ENCODE data around the gene PRAMEF13.
"Not testable (repeated sequence)": the region's sequence is repeated elsewhere in the genome, so short reads cannot be mapped to it uniquely, and the experiment has no call there.

PRAMEF13 gene

DNA sequence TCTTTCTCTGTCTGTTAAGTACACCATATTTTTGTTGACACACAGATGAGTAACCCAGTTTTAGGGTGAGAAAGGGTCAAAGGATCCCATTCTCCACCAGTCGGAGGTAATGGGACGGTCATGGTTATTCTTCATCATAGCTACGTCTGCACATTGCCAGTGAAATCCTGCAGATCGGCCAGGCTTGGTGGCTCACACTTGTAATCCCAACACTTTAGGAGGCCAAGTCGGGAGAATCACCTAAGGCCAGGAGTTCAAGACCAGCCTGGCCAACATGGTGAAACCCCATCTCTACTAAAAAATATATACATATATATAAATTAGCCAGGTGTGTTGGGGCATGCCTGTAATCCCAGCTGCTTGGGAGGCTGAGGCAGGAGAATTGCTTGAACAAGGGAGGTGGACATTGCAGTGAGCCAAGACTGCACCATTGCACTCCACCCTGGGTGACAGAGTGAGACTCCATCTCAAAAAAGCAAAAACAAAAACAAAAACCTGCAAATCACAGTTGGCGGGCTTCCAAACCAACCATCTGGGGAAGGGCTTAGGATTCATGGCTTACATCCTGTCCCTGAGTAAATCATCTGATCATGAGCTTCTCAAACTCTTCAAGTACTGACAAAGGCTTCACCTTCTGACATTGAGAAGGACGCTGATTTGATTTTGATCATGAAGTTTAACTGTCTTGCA is 30.0 kb upstream of the PRAMEF13 start:
- H3K79me2 ChIP-seq (ENCODE audit: low read length); H3K27me3 ChIP-seq (ENCODE audit: low read depth, low read length); H4K20me1 ChIP-seq (ENCODE audit: insufficient read depth, low read length): not testable (repeated sequence)

DNA sequence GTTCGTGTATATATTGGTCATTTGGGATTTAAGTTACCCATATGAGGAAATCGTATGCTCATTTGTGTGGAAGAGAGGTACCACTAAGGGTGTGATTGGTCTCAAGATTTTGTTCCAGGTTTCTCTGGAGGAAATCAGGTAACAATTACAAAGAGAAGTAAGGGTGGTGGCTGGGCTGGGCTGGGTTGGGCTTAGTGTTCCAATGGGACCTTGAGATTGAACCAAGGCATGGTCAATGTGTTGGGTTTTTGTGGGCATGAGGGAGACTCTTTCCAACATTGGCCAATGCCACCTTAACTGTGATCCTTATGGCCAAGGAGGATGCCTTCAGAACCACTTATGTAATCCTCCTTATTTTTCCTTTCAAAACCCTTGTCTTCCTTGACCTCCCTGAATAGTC is 29.4 kb upstream of the PRAMEF13 start:
- not testable (repeated sequence) for H3K4me3 ChIP-seq (ENCODE audit: low read length); H3K9me3 ChIP-seq (ENCODE audit: insufficient read depth, low read length); H3K36me3 ChIP-seq (replicated peaks; ENCODE audit: low read depth, low read length); H2AFZ ChIP-seq (ENCODE audit: low read depth, low read length); H3K27me3 ChIP-seq (ENCODE audit: low read depth, low read length); H4K20me1 ChIP-seq (ENCODE audit: insufficient read depth, low read length); H3K79me2 ChIP-seq (ENCODE audit: low read length); H3K9ac ChIP-seq (ENCODE audit: low read length); H3K27ac ChIP-seq (ENCODE audit: low read length); H3K4me1 ChIP-seq (ENCODE audit: low read length); H3K4me2 ChIP-seq (ENCODE audit: low read length)

More for the DNA sequence above, 30.0 kb upstream of the PRAMEF13 start:
- H3K4me2 ChIP-seq (ENCODE audit: low read length); H3K9me3 ChIP-seq (ENCODE audit: insufficient read depth, low read length); H3K4me1 ChIP-seq (ENCODE audit: low read length); H3K27ac ChIP-seq (ENCODE audit: low read length); H2AFZ ChIP-seq (ENCODE audit: low read depth, low read length); H3K9ac ChIP-seq (ENCODE audit: low read length); H3K4me3 ChIP-seq (ENCODE audit: low read length); H3K36me3 ChIP-seq (replicated peaks; ENCODE audit: low read depth, low read length): not testable (repeated sequence)

DNA sequence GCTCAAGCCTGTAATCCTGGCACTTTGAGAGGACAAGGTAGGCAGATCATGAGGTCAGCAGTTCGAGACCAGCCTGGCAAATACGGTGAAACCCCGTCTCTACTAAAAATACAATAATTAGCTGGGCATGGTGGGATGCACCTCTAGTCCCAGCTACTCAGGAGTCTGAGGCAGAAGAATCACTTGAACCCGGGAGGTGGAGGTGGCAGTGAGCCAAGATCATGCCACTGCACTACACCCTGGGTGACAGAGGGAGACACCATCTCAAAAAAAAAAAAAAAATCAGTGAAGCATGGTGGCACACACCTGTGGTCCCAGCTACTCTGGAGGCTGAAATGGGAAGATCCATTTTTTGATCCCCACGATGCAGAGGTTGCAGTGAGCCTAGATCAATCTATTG is 28.9 kb upstream of the PRAMEF13 start:
- H3K4me2 ChIP-seq (ENCODE audit: low read length); H2AFZ ChIP-seq (ENCODE audit: low read depth, low read length); H3K27ac ChIP-seq (ENCODE audit: low read length); H3K4me1 ChIP-seq (ENCODE audit: low read length); H4K20me1 ChIP-seq (ENCODE audit: insufficient read depth, low read length); H3K36me3 ChIP-seq (replicated peaks; ENCODE audit: low read depth, low read length); H3K9ac ChIP-seq (ENCODE audit: low read length); H3K27me3 ChIP-seq (ENCODE audit: low read depth, low read length); H3K9me3 ChIP-seq (ENCODE audit: insufficient read depth, low read length); H3K4me3 ChIP-seq (ENCODE audit: low read length); H3K79me2 ChIP-seq (ENCODE audit: low read length): not testable (repeated sequence)

DNA sequence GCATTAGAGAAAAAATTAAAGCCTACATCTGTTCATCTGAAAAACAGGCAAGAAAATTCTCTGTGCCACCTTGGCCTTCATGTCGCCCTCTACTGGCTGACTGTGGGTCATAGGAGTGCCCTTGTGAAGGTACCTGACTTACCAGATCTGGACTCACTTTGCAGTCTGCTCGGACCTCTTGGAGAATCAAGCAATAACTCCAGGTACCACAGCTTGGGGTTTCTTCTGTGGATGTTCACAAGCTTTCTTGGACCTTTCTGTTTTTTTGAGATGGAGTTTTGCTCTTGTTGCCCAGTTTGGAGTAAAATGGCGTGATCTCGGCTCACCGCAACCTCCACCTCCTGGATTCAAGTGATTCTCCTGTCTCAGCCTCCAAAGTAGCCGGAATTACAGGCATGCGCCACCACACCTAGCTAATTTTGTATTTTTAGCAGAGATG is 27.2 kb upstream of the PRAMEF13 start:
- no peak for TF ChIP-seq EZH2phosphoT487 (IDR thresholded peaks at IDR 0.05; ENCODE audit: low read depth)
- TF ChIP-seq, protein P1, sequence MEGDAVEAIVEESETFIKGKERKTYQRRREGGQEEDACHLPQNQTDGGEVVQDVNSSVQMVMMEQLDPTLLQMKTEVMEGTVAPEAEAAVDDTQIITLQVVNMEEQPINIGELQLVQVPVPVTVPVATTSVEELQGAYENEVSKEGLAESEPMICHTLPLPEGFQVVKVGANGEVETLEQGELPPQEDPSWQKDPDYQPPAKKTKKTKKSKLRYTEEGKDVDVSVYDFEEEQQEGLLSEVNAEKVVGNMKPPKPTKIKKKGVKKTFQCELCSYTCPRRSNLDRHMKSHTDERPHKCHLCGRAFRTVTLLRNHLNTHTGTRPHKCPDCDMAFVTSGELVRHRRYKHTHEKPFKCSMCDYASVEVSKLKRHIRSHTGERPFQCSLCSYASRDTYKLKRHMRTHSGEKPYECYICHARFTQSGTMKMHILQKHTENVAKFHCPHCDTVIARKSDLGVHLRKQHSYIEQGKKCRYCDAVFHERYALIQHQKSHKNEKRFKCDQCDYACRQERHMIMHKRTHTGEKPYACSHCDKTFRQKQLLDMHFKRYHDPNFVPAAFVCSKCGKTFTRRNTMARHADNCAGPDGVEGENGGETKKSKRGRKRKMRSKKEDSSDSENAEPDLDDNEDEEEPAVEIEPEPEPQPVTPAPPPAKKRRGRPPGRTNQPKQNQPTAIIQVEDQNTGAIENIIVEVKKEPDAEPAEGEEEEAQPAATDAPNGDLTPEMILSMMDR (IDR thresholded peaks at IDR 0.05; ENCODE audit: low read depth, low read length) = peak; percentile 39
- no peaks in the 10 kb centered on the region for H3K9me3 ChIP-seq (ENCODE audit: insufficient read depth, low read length)
- no peak overlapping the region for H3K27ac ChIP-seq (ENCODE audit: low read length)
- no peaks in the 10 kb centered on the region for H3K4me1 ChIP-seq (ENCODE audit: low read length)
- no peak overlapping the region for H3K4me2 ChIP-seq (ENCODE audit: low read length)
- H3K79me2 ChIP-seq (ENCODE audit: low read length) = no peaks in the 10 kb centered on the region
- no peak overlapping the region for H3K4me3 ChIP-seq (ENCODE audit: low read length)
- no peak overlapping the region for H2AFZ ChIP-seq (ENCODE audit: low read depth, low read length)
- no peak overlapping the region for H3K9ac ChIP-seq (ENCODE audit: low read length)
- H3K27me3 ChIP-seq (ENCODE audit: low read depth, low read length) = no peaks in the 10 kb centered on the region
- no peaks in the 10 kb centered on the region for H4K20me1 ChIP-seq (ENCODE audit: insufficient read depth, low read length)
- no peaks in the 10 kb centered on the region for H3K36me3 ChIP-seq (replicated peaks; ENCODE audit: low read depth, low read length)

DNA sequence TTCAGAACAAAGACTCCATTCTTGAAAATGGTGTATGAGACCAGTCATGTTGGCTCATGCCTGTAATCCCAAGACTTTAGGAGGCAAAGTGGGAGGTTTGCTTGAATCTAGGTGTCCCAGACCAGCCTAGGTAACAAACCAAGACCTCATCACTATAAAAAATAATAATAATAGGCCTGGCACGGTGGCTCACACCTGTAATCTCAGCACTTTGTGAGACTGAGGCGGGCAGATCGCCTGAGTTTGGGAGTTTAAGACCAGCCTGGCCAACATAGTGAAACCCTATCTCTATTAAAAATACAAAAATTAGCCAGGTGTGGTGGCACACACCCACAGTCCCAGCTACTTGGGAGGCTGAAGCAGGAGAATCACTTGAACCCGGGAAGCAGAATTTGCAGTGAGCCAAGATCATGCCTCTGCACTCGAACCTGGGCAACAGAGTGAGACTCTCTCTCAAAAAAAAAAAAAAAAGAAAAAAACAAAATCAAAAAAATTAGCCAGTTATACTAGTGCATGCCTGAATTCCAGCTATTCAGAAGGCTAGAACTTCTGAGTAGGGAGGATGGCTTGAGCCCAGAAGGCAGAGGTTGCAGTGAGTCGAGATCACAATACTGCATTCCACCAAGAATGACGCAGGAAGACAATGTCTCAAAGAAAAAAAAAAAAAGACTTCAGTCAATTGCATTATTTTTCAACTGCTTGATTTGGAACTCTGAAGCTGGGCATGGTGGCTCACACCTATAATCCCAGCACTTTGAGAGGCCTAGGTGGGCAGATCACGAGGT is 26.3 kb upstream of the PRAMEF13 start:
- not testable (repeated sequence) for H3K9ac ChIP-seq (ENCODE audit: low read length); H3K4me1 ChIP-seq (ENCODE audit: low read length); H3K9me3 ChIP-seq (ENCODE audit: insufficient read depth, low read length); H4K20me1 ChIP-seq (ENCODE audit: insufficient read depth, low read length); H2AFZ ChIP-seq (ENCODE audit: low read depth, low read length); H3K79me2 ChIP-seq (ENCODE audit: low read length); H3K4me3 ChIP-seq (ENCODE audit: low read length); H3K27ac ChIP-seq (ENCODE audit: low read length); H3K4me2 ChIP-seq (ENCODE audit: low read length); H3K36me3 ChIP-seq (replicated peaks; ENCODE audit: low read depth, low read length); H3K27me3 ChIP-seq (ENCODE audit: low read depth, low read length)

DNA sequence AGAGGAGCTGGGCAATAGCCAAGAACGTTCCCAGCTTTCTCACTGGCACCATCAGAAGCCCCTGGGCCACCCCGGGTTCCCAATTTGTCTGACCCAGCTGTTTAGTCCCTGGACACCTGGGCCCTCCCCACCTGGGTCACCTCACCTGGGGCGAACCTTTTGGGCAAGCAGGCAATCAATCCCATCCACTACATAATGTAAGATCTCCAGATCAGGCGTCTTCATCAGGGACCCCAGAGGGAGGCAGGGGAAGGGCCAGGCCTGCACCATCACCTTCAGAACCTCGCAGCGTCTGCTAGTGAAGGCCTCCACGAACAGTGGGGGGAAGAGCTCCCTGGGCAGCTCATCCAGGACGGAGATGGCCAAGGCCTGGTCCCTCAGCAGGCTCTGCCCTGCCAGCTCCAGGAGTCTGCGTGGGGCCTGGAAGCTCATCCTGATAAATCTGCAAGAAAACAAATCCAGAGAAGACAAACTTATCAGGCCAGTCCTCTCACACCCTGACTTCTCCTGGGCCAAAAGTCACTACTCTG is 24.5 kb upstream of the PRAMEF13 start, which contains the start of gene PRAMEF18:
Gene PRAMEF18 (minus strand): TSS at position 480 of the 530 bp plus-strand sequence. CDS start 48 bp downstream, at position 432.
- H3K4me2 ChIP-seq (ENCODE audit: low read length); H3K9me3 ChIP-seq (ENCODE audit: insufficient read depth, low read length); H3K9ac ChIP-seq (ENCODE audit: low read length); H4K20me1 ChIP-seq (ENCODE audit: insufficient read depth, low read length); H3K4me1 ChIP-seq (ENCODE audit: low read length); H3K79me2 ChIP-seq (ENCODE audit: low read length); H3K27me3 ChIP-seq (ENCODE audit: low read depth, low read length); H3K36me3 ChIP-seq (replicated peaks; ENCODE audit: low read depth, low read length); H3K27ac ChIP-seq (ENCODE audit: low read length); H2AFZ ChIP-seq (ENCODE audit: low read depth, low read length); H3K4me3 ChIP-seq (ENCODE audit: low read length): not testable (repeated sequence)

Data from OCI-LY3 (cell line).